ENCODE results near the gene PHC2.
"Not testable (repeated sequence)": the region's sequence is repeated elsewhere in the genome, so short reads cannot be mapped to it uniquely, and the experiment has no call there.

The PHC2 gene

DNA sequence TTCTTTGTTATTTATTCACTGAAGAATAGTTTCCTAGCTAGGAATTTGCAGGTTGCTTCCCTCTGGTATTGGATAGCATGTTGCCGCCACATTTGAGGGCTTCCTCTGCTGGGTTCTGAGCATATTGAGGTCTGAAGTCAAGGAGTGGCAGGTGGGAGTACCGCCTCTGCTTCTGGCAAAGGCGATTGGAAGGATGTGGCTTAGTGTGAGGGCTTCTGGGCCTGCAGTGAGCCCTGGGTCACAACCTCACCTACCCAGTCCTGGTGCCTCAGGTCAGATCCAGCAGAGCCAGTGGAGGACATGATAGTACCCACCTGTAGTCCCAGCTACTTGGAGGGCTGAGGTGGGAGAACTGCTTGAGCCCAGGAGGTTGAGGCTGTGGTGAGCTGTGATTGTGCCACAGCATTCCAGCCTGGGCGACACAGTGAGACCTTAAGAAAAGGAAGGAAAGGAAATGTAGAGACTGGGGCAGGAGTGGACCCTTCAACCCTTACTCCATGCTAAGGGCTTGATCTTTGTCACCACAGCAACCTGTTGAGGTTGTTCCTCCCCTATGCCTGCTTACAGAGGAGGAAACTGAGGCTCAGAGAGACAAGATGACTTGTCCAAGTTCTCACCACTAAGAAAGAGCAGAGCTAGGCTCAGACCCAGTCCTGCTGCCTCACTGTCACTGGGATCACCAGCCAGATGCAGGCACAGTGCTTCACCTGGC, 132.8 kb downstream of the PHC2 start:
- Histone ChIP-seq H3K27ac (ENCODE audit: insufficient read depth, low read length, poor library complexity, severe bottlenecking) (no peak overlapping the region), H3K4me1 (ENCODE audit: control insufficient read depth, insufficient read depth, low read length, poor library complexity, severe bottlenecking) (peaks cover 3% of the 10 kb centered on the region), H3K4me3 (ENCODE audit: insufficient read depth, low read depth, low read length, poor library complexity, severe bottlenecking) (no peak overlapping the region), H3K36me3 (ENCODE audit: control insufficient read depth, insufficient read depth, low read length) (peaks cover 2% of the 10 kb centered on the region), H3K27me3 (replicated peaks; ENCODE audit: control insufficient read depth, insufficient read depth, low read length, poor library complexity, severe bottlenecking) (no peaks in the 10 kb centered on the region), H3K9me3 (ENCODE audit: control insufficient read depth, low read length) (no peaks in the 10 kb centered on the region)
- no peak for DNase-seq

DNA sequence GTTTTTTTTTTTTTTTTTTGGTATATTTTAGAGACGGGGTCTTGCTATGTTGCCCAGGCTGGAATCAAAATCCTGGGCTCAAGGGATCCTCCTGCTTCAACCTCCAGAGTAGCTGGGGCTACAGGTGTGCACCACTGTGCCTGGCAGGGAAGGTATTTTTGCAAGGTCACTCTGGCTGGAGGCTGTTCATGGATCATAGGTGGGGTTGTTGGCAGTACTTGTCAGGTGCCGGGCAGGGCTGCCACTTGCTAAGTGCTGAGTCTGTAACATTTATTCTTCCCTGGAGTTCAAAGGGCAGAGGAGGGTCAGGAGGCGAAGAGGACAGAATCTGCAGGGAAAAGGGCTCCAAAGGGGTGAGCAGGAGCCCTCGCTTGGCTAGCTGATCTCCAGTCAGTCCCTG, 134.1 kb downstream of the PHC2 start:
- no peak overlapping the region for H3K27ac ChIP-seq (ENCODE audit: insufficient read depth, low read length, poor library complexity, severe bottlenecking)
- H3K27me3 ChIP-seq (replicated peaks; ENCODE audit: control insufficient read depth, insufficient read depth, low read length, poor library complexity, severe bottlenecking), result no peaks in the 10 kb centered on the region
- no peaks in the 10 kb centered on the region for H3K9me3 ChIP-seq (ENCODE audit: control insufficient read depth, low read length)
- DNase-seq, result no peak
- H3K4me3 ChIP-seq (ENCODE audit: insufficient read depth, low read depth, low read length, poor library complexity, severe bottlenecking), result no peak overlapping the region
- H3K36me3 ChIP-seq (ENCODE audit: control insufficient read depth, insufficient read depth, low read length), result peaks cover 6% of the 10 kb centered on the region
- peaks cover 3% of the 10 kb centered on the region for H3K4me1 ChIP-seq (ENCODE audit: control insufficient read depth, insufficient read depth, low read length, poor library complexity, severe bottlenecking)

DNA sequence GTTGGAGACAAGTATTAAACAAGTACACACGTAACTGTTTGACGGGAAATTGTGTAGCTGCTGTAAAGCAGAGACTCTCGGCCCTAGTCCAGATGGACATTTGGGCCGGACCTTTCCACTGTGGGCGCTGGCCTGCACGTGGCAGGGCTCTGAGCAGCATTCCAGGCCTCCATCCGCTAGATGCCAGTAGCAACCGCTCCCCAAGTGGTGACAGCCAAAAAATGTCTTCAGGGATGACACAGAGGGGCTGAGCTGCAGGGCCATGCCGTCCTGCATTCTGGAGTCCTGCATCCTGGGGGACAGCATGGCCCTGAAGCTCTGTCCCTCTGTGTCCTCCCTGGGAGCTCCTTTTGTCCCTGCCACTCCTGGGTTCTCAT, 134.8 kb downstream of the PHC2 start:
- Histone ChIP-seq H3K4me1 (ENCODE audit: control insufficient read depth, insufficient read depth, low read length, poor library complexity, severe bottlenecking) (peaks cover 3% of the 10 kb centered on the region), H3K36me3 (ENCODE audit: control insufficient read depth, insufficient read depth, low read length) (peaks cover 6% of the 10 kb centered on the region), H3K4me3 (ENCODE audit: insufficient read depth, low read depth, low read length, poor library complexity, severe bottlenecking) (no peak overlapping the region), H3K9me3 (ENCODE audit: control insufficient read depth, low read length) (no peaks in the 10 kb centered on the region), H3K27me3 (replicated peaks; ENCODE audit: control insufficient read depth, insufficient read depth, low read length, poor library complexity, severe bottlenecking) (no peaks in the 10 kb centered on the region), H3K27ac (ENCODE audit: insufficient read depth, low read length, poor library complexity, severe bottlenecking) (no peak overlapping the region)
- no peak for DNase-seq

DNA sequence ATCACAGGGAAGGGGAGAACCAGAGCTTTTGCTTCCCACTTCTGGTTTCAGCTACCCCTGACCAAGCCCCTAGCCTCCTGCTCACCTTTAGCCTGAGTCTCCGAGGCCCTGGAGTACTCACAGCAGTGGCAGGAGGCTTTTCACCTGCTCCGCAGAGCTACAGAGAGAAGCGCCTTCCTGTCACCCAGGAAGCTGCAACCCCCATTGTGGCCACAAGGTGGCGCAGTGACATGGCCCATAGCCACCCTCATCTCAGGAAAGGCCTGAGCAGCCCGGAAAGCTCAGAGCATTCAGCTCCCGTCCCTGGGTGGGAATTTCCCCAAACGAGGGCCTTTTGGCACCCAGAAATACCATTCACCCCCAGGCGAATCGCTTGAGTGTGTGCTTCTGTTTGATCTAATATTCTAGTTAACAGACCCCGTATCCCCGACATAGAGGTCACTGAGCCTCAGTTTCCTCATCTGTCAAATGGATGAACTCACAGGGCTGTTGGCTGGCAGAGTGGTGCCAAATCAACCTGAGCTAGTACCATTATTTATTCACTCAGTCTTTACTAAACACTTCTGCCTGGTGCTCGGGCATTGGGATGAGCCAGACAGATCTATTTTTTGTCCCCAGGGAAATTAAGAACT, 135.3 kb downstream of the PHC2 start:
- H3K27ac ChIP-seq (ENCODE audit: insufficient read depth, low read length, poor library complexity, severe bottlenecking), result no peak overlapping the region
- H3K27me3 ChIP-seq (replicated peaks; ENCODE audit: control insufficient read depth, insufficient read depth, low read length, poor library complexity, severe bottlenecking), result no peaks in the 10 kb centered on the region
- H3K9me3 ChIP-seq (ENCODE audit: control insufficient read depth, low read length), result no peaks in the 10 kb centered on the region
- peaks cover 6% of the 10 kb centered on the region for H3K36me3 ChIP-seq (ENCODE audit: control insufficient read depth, insufficient read depth, low read length)
- peaks cover 3% of the 10 kb centered on the region for H3K4me1 ChIP-seq (ENCODE audit: control insufficient read depth, insufficient read depth, low read length, poor library complexity, severe bottlenecking)
- peak; percentile 69 to 74 (median 69) for DNase-seq
- H3K4me3 ChIP-seq (ENCODE audit: insufficient read depth, low read depth, low read length, poor library complexity, severe bottlenecking), result no peak overlapping the region

DNA sequence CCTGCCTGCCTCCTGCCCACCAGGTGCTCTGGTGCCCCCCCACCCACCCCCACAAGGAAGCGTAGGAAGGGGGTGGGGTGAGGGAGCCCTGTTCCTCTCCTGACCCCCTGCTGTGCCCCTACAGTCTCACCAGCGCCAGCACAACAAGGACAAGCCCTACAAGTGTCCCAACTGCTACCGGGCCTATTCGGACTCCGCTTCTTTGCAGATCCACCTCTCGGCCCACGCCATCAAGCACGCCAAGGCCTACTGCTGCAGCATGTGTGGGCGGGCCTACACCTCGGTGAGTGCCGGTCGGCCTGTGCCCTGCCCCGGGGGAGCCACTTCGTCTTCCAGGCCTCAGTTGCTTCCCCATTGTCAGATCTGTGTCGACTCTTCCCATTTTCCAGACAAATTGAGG, 135.9 kb downstream of the PHC2 start:
- Histone ChIP-seq H3K4me3 (ENCODE audit: insufficient read depth, low read depth, low read length, poor library complexity, severe bottlenecking) (no peak overlapping the region), H3K36me3 (ENCODE audit: control insufficient read depth, insufficient read depth, low read length) (peaks cover 6% of the 10 kb centered on the region), H3K9me3 (ENCODE audit: control insufficient read depth, low read length) (no peaks in the 10 kb centered on the region), H3K27ac (ENCODE audit: insufficient read depth, low read length, poor library complexity, severe bottlenecking) (no peak overlapping the region), H3K27me3 (replicated peaks; ENCODE audit: control insufficient read depth, insufficient read depth, low read length, poor library complexity, severe bottlenecking) (no peaks in the 10 kb centered on the region), H3K4me1 (ENCODE audit: control insufficient read depth, insufficient read depth, low read length, poor library complexity, severe bottlenecking) (peaks cover 3% of the 10 kb centered on the region)
- DNase-seq, result no peak

DNA sequence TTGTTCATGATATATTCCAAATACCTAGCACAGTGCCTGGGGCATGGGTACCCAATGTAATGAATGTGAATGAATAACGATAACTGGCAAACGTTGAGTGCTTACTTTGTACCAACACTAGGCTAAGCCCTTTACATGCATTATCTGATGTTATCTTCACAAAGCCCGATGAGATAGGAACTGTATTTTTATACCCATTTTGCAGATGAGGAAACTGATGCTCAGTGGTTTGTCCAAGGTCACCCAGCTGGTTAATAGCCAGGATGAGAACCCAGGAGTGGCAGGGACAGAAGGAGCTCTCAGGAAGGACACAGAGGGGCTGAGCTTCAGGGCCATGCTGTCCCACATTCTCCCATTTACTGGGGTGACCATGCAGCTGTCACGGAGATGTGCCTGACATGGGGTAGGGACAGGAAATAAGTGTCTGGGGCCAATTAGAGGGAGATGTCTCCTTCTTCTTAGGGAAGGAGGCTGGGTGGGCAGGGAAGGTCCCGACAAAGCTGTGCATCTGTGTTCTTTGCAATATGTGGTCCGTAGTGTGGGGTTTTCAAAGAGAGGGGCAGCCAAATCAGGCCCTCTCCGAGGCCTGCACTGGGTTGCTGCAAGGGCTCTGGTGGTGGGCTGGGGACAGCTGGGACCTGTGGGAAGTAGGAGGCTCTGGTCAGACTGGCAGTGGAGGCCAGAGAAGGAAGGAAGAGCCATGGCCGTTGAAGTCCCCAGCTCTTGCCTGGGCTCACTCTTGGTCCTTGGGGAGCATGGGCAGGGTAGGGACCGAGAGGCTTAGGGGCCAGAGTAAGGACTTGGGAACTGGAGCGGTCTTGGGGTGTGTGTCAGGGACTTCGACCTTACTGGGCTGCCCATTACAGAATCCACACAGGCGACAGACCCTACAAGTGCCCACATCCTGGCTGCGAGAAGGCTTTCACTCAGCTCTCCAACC, 136.6 kb downstream of the PHC2 start:
- DNase-seq, result no peak
- Histone ChIP-seq H3K4me1 (ENCODE audit: control insufficient read depth, insufficient read depth, low read length, poor library complexity, severe bottlenecking) (peaks cover 3% of the 10 kb centered on the region), H3K4me3 (ENCODE audit: insufficient read depth, low read depth, low read length, poor library complexity, severe bottlenecking) (no peak overlapping the region), H3K27me3 (replicated peaks; ENCODE audit: control insufficient read depth, insufficient read depth, low read length, poor library complexity, severe bottlenecking) (no peaks in the 10 kb centered on the region), H3K27ac (ENCODE audit: insufficient read depth, low read length, poor library complexity, severe bottlenecking) (no peak overlapping the region), H3K9me3 (ENCODE audit: control insufficient read depth, low read length) (no peaks in the 10 kb centered on the region), H3K36me3 (ENCODE audit: control insufficient read depth, insufficient read depth, low read length) (peaks cover 6% of the 10 kb centered on the region)

DNA sequence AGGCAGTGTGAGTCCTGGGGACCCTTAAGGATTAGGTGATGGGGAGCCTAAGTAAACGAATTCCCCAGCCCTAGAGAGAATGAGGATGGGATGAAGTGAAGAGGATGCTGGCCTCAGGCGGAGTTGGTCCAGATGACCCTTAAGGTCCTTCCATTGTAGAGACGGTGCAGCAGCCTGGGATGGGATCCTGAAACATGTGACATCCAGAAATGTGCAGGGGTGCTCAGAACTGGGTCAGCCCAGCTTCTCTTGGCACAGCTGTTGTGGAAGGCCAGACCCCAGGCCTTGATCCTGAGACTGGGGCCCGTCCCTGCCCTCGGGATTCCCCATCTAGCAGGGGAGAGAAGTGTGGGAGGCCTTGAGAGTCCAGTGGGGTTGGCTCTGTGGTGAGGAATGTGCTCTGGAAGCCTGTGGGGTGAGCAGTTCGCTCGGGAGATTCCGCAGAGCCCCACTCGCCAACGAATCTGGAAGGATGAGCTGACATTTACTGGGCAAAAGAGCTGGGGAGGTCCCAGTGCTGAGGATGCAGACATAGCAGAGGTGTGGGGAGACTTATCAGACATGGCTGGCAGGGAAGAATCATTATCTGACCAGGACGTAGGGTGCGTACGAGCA, 138.1 kb downstream of the PHC2 start:
- Histone ChIP-seq H3K27me3 (replicated peaks; ENCODE audit: control insufficient read depth, insufficient read depth, low read length, poor library complexity, severe bottlenecking) (no peaks in the 10 kb centered on the region), H3K9me3 (ENCODE audit: control insufficient read depth, low read length) (no peaks in the 10 kb centered on the region), H3K36me3 (ENCODE audit: control insufficient read depth, insufficient read depth, low read length) (peaks cover 6% of the 10 kb centered on the region), H3K4me3 (ENCODE audit: insufficient read depth, low read depth, low read length, poor library complexity, severe bottlenecking) (no peak overlapping the region), H3K27ac (ENCODE audit: insufficient read depth, low read length, poor library complexity, severe bottlenecking) (no peak overlapping the region), H3K4me1 (ENCODE audit: control insufficient read depth, insufficient read depth, low read length, poor library complexity, severe bottlenecking) (peaks cover 3% of the 10 kb centered on the region)
- no peak for DNase-seq

DNA sequence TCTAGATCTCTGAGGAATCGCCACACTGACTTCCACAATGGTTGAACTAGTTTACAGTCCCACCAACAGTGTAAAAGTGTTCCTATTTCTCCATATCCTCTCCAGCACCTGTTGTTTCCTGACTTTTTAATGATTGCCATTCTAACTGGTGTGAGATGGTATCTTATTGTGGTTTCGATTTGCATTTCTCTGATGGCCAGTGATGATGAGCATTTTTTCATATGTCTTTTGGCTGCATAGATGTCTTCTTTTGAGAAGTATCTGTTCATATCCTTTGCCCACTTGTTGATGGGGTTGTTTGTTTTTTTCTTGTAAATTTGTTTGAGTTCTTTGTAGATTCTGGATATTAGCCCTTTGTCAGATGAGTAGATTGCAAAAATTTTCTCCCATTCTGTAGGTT, 140.3 kb downstream of the PHC2 start:
- H3K4me3 ChIP-seq (ENCODE audit: insufficient read depth, low read depth, low read length, poor library complexity, severe bottlenecking); H3K4me1 ChIP-seq (ENCODE audit: control insufficient read depth, insufficient read depth, low read length, poor library complexity, severe bottlenecking); H3K27ac ChIP-seq (ENCODE audit: insufficient read depth, low read length, poor library complexity, severe bottlenecking); DNase-seq; H3K9me3 ChIP-seq (ENCODE audit: control insufficient read depth, low read length); H3K27me3 ChIP-seq (replicated peaks; ENCODE audit: control insufficient read depth, insufficient read depth, low read length, poor library complexity, severe bottlenecking): not testable (repeated sequence)
- H3K36me3 ChIP-seq (ENCODE audit: control insufficient read depth, insufficient read depth, low read length), result peaks cover 14% of the 10 kb centered on the region

DNA sequence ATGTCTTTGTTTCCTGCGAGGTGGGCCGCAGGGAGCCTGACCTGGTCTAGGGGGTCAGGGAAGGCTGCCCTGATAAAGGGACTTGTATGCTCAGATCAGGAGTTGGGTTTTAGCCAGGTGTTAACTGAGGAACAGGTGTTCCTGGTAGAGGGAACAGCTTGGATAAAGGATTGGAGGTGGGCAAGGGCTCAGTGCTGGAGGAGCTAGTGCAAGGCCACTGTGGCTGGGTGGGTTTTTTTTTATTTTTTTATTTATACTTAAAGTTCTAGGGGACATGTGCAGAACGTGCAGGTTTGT, 141.1 kb downstream of the PHC2 start:
- H3K9me3 ChIP-seq (ENCODE audit: control insufficient read depth, low read length), result no peaks in the 10 kb centered on the region
- peaks cover 14% of the 10 kb centered on the region for H3K36me3 ChIP-seq (ENCODE audit: control insufficient read depth, insufficient read depth, low read length)
- no peaks in the 10 kb centered on the region for H3K27me3 ChIP-seq (replicated peaks; ENCODE audit: control insufficient read depth, insufficient read depth, low read length, poor library complexity, severe bottlenecking)
- H3K4me3 ChIP-seq (ENCODE audit: insufficient read depth, low read depth, low read length, poor library complexity, severe bottlenecking), result no peak overlapping the region
- DNase-seq, result no peak
- no peak overlapping the region for H3K27ac ChIP-seq (ENCODE audit: insufficient read depth, low read length, poor library complexity, severe bottlenecking)
- no peaks in the 10 kb centered on the region for H3K4me1 ChIP-seq (ENCODE audit: control insufficient read depth, insufficient read depth, low read length, poor library complexity, severe bottlenecking)

Measured in effector memory CD4-positive, alpha-beta T cell (primary cell).